Measurements from ENCODE around the gene ROS1. TPM values are rescaled to one million over a fixed set of nuclear protein-coding genes. Genes with fewer than 3 reads are reported as not detected.

Gene ROS1
- total and polyA plus RNA-seq, 4 donors, result under 0.01 TPM; not detected in 3

- TF ChIP-seq REST (IDR thresholded peaks at IDR 0.05) (no peak), SP1 (IDR thresholded peaks at IDR 0.05) (peak; percentile 71), MAX (IDR thresholded peaks at IDR 0.05) (no peak), GABPA (IDR thresholded peaks at IDR 0.05 in 1 of 2, conservative IDR thresholded peaks at IDR 0.05 in 1 of 2) (no peak), NR2F2 (IDR thresholded peaks at IDR 0.05) (peak; percentile 80), EGR1 (IDR thresholded peaks at IDR 0.05; ENCODE audit: low read depth in 2 of 2) (no peak), YY1 (IDR thresholded peaks at IDR 0.05) (peak; percentile 56)
Measured at GRCh38 chr6:117396228-117396627, 29.5 kb downstream of the ROS1 start (continued).

GRCh38 chr6:117395164-117395563 lies 30.6 kb downstream of the ROS1 start:
- no peaks in the 10 kb centered on the region for H3K27me3 ChIP-seq (ENCODE audit: control insufficient read depth in 4 of 4, insufficient read depth in 4 of 4, low read length in 3 of 4)
- no peak overlapping the region for H3K9ac ChIP-seq (ENCODE audit: low read depth in 1 of 2, low read length in 2 of 2)
- TF ChIP-seq NR2F2 (IDR thresholded peaks at IDR 0.05), result no peak
- TF ChIP-seq GABPA (IDR thresholded peaks at IDR 0.05 in 1 of 2, conservative IDR thresholded peaks at IDR 0.05 in 1 of 2), result no peak
- TF ChIP-seq MAX (IDR thresholded peaks at IDR 0.05), result no peak
- TF ChIP-seq FOXA1 (IDR thresholded peaks at IDR 0.05), result no peak
- TF ChIP-seq RXRA (IDR thresholded peaks at IDR 0.05), result peak; percentile 44 to 59
- TF ChIP-seq HNF4A (conservative IDR thresholded peaks at IDR 0.05), result peak; percentile 50 to 70
- no peak for TF ChIP-seq EGR1 (IDR thresholded peaks at IDR 0.05; ENCODE audit: low read depth in 2 of 2)
- TF ChIP-seq SP1 (IDR thresholded peaks at IDR 0.05), result peak; percentile 50
- TF ChIP-seq HNF4G (IDR thresholded peaks at IDR 0.05), result no peak
- TF ChIP-seq, protein P1, sequence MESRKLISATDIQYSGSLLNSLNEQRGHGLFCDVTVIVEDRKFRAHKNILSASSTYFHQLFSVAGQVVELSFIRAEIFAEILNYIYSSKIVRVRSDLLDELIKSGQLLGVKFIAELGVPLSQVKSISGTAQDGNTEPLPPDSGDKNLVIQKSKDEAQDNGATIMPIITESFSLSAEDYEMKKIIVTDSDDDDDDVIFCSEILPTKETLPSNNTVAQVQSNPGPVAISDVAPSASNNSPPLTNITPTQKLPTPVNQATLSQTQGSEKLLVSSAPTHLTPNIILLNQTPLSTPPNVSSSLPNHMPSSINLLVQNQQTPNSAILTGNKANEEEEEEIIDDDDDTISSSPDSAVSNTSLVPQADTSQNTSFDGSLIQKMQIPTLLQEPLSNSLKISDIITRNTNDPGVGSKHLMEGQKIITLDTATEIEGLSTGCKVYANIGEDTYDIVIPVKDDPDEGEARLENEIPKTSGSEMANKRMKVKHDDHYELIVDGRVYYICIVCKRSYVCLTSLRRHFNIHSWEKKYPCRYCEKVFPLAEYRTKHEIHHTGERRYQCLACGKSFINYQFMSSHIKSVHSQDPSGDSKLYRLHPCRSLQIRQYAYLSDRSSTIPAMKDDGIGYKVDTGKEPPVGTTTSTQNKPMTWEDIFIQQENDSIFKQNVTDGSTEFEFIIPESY (IDR thresholded peaks at IDR 0.05), result no peak
- TF ChIP-seq YY1 (IDR thresholded peaks at IDR 0.05), result no peak
- TF ChIP-seq RAD21 (IDR thresholded peaks at IDR 0.05), result no peak
- no peak for TF ChIP-seq TAF1 (conservative IDR thresholded peaks at IDR 0.05)
- TF ChIP-seq JUND (IDR thresholded peaks at IDR 0.05), result peak in 1 of 2 donors; percentile 35
- TF ChIP-seq, protein P2, sequence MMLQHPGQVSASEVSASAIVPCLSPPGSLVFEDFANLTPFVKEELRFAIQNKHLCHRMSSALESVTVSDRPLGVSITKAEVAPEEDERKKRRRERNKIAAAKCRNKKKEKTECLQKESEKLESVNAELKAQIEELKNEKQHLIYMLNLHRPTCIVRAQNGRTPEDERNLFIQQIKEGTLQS (IDR thresholded peaks at IDR 0.05), result no peak
- TF ChIP-seq FOXA2 (IDR thresholded peaks at IDR 0.05), result no peak
- TF ChIP-seq, protein P3, sequence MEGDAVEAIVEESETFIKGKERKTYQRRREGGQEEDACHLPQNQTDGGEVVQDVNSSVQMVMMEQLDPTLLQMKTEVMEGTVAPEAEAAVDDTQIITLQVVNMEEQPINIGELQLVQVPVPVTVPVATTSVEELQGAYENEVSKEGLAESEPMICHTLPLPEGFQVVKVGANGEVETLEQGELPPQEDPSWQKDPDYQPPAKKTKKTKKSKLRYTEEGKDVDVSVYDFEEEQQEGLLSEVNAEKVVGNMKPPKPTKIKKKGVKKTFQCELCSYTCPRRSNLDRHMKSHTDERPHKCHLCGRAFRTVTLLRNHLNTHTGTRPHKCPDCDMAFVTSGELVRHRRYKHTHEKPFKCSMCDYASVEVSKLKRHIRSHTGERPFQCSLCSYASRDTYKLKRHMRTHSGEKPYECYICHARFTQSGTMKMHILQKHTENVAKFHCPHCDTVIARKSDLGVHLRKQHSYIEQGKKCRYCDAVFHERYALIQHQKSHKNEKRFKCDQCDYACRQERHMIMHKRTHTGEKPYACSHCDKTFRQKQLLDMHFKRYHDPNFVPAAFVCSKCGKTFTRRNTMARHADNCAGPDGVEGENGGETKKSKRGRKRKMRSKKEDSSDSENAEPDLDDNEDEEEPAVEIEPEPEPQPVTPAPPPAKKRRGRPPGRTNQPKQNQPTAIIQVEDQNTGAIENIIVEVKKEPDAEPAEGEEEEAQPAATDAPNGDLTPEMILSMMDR (IDR thresholded peaks at IDR 0.05; ENCODE audit: low read depth, low read length, missing input control), result no peak
- TF ChIP-seq REST (IDR thresholded peaks at IDR 0.05), result no peak
- peak overlapping the region in 1 of 2 donors; percentile 27 for H3K27ac ChIP-seq (ENCODE audit: low read depth in 1 of 2, low read length in 2 of 2)
- peaks cover 11 to 42% (median 22%) of the 10 kb centered on the region in 4 donors for H3K4me1 ChIP-seq (ENCODE audit: control insufficient read depth in 4 of 4, insufficient read depth in 4 of 4, low read length in 3 of 4)
- H3K36me3 ChIP-seq (ENCODE audit: control insufficient read depth in 4 of 4, insufficient read depth in 3 of 4, low read depth in 1 of 4, low read length in 3 of 4), result no peaks in the 10 kb centered on the region
- no peak for DNase-seq (ENCODE audit: low spot score)
- H3K9me3 ChIP-seq (ENCODE audit: control insufficient read depth in 4 of 4, low read length in 3 of 4), result no peaks in the 10 kb centered on the region
- no peak overlapping the region for H3K4me3 ChIP-seq (ENCODE audit: low read depth in 1 of 3, low read length in 3 of 3)
- WGBS, result 21% methylated on average over 1 of the region's 1 CpG
